ENCODE results near the gene ACBD6. TPM values are rescaled to one million over a fixed set of nuclear protein-coding genes. Genes with fewer than 3 reads are reported as not detected.

The ACBD6 gene
- total and polyA plus RNA-seq, 12 donors = 16.2 to 30.0 (median 21.0) TPM

GRCh38 chr1:180248731-180249681, 253.4 kb downstream of the ACBD6 start:
- ATAC-seq = no peak
- WGBS, 2 donors = 66 to 69% methylated on average over 11 of the region's 11 CpGs
- DNase-seq = no peak
- H3K9me3 ChIP-seq = no peaks in the 10 kb centered on the region
- intact Hi-C loops (cut with DNase I) = loop anchor here in 1 of 10 donors (5.0 kb wide), 1 partner anchor 168 kb away; no protein-coding TSS in a partner anchor
- no peaks in the 10 kb centered on the region for H3K4me1 ChIP-seq
- no peak overlapping the region for H3K27ac ChIP-seq
- H3K4me3 ChIP-seq = no peak overlapping the region
- H3K36me3 ChIP-seq = no peaks in the 10 kb centered on the region
- H3K27me3 ChIP-seq = peaks cover 0 to 57% (median 25%) of the 10 kb centered on the region in 7 donors
- no peak for TF ChIP-seq CTCF (IDR thresholded peaks at IDR 0.05)

GRCh38 chr1:180248176-180248575, 254.2 kb downstream of the ACBD6 start:
- Histone ChIP-seq H3K36me3 (no peaks in the 10 kb centered on the region), H3K27me3 (peaks cover 0 to 57% (median 27%) of the 10 kb centered on the region in 7 donors), H3K27ac (no peak overlapping the region), H3K4me3 (no peak overlapping the region), H3K4me1 (no peaks in the 10 kb centered on the region), H3K9me3 (no peaks in the 10 kb centered on the region)
- DNase-seq (no peak), ATAC-seq (peak in 1 of 8 donors; percentile 5)
- 91 to 94% methylated on average over 7 of the region's 7 CpGs for WGBS, 2 donors
- no peak for TF ChIP-seq CTCF (IDR thresholded peaks at IDR 0.05)
- intact Hi-C loops (cut with DNase I) = loop anchor here in 1 of 10 donors (5.0 kb wide), 1 partner anchor 169 kb away; no protein-coding TSS in a partner anchor

DNA sequence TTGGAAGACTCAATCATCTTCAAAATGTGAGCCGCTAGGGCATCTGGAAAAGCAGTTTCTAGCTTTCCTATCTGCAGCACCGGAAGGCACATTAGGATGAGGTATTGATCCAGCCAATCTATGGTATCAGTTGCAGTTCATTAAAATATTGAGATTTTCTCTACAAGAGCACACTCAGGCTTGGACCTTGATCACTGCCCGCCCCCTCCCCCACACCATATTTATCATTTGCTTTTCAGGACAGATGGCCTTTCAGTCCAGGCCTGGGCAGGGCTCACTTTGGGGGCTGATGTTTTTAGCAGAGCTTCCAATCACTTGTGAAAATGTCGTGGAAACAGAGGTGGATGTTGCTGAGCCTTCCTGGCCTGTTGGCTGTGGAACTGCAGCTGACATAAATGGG, 254.8 kb downstream of the ACBD6 start:
- Histone ChIP-seq H3K36me3 (no peaks in the 10 kb centered on the region), H3K27ac (no peak overlapping the region), H3K9me3 (no peaks in the 10 kb centered on the region), H3K27me3 (peaks cover 0 to 57% (median 31%) of the 10 kb centered on the region in 7 donors), H3K4me3 (no peak overlapping the region), H3K4me1 (no peaks in the 10 kb centered on the region)
- no peak for TF ChIP-seq CTCF (IDR thresholded peaks at IDR 0.05)
- ATAC-seq (no peak), DNase-seq (no peak)
- intact Hi-C loops (cut with DNase I) = loop anchor here in 1 of 10 donors (5.0 kb wide), 1 partner anchor 170 kb away; no protein-coding TSS in a partner anchor
- WGBS, 2 donors = 79 to 81% methylated on average over 4 of the region's 4 CpGs

- no peaks in the 10 kb centered on the region for H3K4me1 ChIP-seq
- no peak for ATAC-seq
- TF ChIP-seq CTCF (IDR thresholded peaks at IDR 0.05) = no peak
- peaks cover 0 to 57% (median 36%) of the 10 kb centered on the region in 7 donors for H3K27me3 ChIP-seq
- no peak overlapping the region for H3K4me3 ChIP-seq
- H3K36me3 ChIP-seq = no peaks in the 10 kb centered on the region
- WGBS, 2 donors = 82% methylated on average over 3 of the region's 3 CpGs
- H3K27ac ChIP-seq = no peak overlapping the region
- no peak for DNase-seq
- H3K9me3 ChIP-seq = no peaks in the 10 kb centered on the region
- intact Hi-C loops (cut with DNase I) = loop anchor here in 1 of 10 donors (5.0 kb wide), 1 partner anchor 170 kb away; no protein-coding TSS in a partner anchor
These were observed 255.3 kb downstream of the ACBD6 start for GRCh38 chr1:180247061-180247460.
